ENCODE measurements around the gene ELOVL7.
"Not testable (repeated sequence)": the region's sequence is repeated elsewhere in the genome, so short reads cannot be mapped to it uniquely, and the experiment has no call there.

ELOVL7 gene

DNA sequence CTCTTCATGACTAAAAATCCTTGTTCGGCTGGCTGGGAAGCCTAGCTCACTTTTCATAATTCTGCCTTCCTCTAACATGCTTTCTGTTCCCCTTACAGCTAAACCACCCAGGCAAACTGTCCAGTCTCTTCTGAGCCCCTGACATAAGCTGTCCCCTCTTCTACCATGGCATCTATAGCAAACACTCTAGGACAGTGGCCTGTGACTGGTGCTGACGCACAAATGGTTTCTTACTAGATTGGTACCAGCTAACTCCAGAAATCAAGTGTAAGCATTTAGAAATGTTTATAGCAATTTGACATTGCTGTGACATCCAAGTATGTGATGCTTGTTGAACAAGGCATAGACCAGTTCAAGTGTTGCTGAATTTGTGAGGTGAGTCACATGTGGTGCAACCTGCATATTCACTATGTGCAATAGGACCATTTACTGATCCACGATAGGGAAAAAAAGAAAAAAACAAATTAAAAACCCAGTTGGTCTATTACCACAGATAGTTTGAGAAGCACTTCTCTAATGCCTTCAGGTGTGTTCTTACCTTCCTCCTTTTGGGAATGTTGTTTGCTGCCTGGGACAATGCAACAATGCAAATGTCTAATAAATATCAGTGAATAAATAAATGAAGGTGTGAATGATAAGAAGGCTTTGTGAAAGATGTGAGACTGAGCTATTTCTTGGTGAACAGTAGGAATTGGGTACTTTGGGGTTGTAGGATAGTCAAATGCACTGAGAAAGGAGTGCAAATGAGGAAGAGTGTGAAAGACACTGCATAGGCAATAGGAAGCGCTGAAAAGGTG is 22.4 kb downstream of the ELOVL7 start:
- TF ChIP-seq CTCF (IDR thresholded peaks at IDR 0.05; ENCODE audit: insufficient read depth, missing control alignments) = no peak
- no peak for FAIRE-seq
- no peak for DNase-seq (ENCODE audit: insufficient read length, low spot score)

DNA sequence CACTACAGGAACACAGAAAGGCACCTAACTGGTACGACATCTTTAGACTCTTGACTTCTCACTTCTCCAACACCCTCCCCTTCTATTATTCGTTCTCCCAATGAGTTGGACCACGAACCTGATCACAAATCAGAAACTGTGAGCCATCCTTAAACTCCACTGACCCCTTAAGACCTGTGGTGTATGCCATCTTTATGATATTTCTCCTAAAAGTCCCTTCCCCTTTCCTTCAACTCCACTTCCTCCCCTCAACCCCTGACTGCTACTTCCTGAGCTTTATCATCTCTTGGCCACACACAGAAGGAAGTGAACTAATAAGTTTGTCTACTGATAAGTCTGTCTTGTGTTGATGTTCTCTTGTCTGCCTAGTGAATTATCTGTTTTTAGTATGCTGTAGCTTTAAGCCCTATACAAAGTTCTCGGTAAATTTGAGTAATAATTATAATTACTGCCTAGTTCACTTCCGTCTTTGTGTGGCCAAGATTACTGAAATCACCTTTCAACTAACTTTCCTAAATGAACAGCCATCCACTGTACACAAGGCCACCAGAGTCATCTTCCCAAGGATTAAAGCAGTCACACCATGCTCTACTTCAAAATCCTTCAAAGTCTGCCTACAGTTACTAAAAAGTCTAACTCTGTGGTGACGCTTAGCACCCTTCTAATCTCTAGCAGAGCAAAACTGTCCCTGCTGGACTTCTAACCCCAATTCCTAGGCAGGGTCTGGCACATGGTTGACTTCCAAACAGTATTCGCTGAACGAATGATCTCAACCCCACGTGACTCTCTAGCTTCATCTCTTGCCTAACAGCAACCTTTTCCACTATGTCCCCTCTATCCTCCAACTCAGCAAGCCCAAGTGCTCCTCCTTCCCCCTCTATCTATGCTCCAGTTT is 23.2 kb downstream of the ELOVL7 start:
- DNase-seq (ENCODE audit: insufficient read length, low spot score) (no peak), FAIRE-seq (no peak)
- TF ChIP-seq CTCF (IDR thresholded peaks at IDR 0.05; ENCODE audit: insufficient read depth, missing control alignments) = no peak

DNA sequence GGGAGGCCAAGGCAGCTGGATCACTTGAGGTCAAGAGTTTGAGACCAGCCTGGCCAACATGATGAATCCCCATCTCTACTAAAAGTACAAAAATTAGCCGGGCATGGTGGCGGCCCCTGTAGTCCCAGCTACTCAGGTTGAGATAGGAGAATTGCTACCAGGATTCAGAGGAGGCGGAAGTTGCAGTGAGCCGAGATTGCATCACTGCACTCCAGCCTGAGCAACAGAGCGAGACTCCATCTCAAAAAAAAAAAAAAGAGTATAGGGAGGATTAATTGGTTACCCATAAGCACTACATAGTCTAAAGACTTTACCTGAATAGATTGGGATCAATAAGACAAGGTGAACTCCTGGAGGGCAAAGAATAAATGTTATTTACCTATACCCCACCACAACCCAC is 27.9 kb downstream of the ELOVL7 start:
- not testable (repeated sequence) for DNase-seq (ENCODE audit: insufficient read length, low spot score); FAIRE-seq

DNA sequence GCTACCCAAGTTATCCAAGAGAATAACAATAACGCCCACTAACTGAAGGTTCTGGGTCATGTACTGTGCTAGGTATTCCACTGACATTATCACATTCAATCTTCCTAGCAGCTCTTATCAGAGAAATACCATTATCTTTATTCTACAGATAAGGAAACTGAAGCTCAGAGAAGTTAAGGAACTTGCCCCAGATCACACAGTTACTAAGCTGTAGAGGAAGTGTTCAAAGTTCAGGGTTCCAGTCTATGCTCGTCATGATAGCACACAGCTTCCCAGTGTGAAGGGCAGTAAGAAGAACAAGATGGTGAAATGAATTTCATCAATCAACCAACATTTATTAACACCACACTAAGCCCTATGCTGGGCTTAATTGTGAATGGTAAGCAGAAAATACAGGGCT is 29.6 kb downstream of the ELOVL7 start:
- FAIRE-seq (no peak), DNase-seq (ENCODE audit: insufficient read length, low spot score) (no peak)
- no peak for TF ChIP-seq CTCF (IDR thresholded peaks at IDR 0.05; ENCODE audit: insufficient read depth, missing control alignments)

DNA sequence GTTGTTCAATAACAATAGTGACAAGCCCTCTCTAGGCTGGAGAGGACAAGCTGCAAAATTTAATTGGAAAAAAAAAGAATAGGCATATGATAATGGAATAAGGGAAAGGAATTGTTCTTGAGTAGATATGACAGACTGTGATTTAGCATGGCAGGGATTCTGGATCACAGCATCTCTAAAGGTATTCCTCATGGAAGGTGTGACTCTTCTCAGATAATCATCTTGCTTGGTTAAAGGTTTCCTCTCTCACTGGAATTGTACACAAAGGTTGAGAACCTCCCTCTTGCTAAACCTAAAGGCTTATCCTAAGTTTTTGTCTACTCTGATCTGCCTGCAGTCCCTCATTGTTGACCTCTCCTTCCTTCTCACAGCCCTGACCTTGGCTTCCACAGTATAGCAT is 31.6 kb downstream of the ELOVL7 start:
- DNase-seq (ENCODE audit: insufficient read length, low spot score) (no peak), FAIRE-seq (no peak)
- TF ChIP-seq CTCF (IDR thresholded peaks at IDR 0.05; ENCODE audit: insufficient read depth, missing control alignments) = no peak

GRCh38 chr5:60811105-60811504 is 33.0 kb downstream of the ELOVL7 start:
- FAIRE-seq (no peak), DNase-seq (ENCODE audit: insufficient read length, low spot score) (no peak)
- TF ChIP-seq CTCF (IDR thresholded peaks at IDR 0.05; ENCODE audit: insufficient read depth, missing control alignments) = no peak

- DNase-seq (ENCODE audit: insufficient read length, low spot score) (no peak), FAIRE-seq (no peak)
- no peak for TF ChIP-seq CTCF (IDR thresholded peaks at IDR 0.05; ENCODE audit: insufficient read depth, missing control alignments)
These were observed 33.5 kb downstream of the ELOVL7 start for GRCh38 chr5:60810438-60811085.
